SH-SY5Y (cell line): Measurements from ENCODE around the gene VAV2.

ENCODE experiments used
- GATA2 ChIP-seq: IDR thresholded peaks from 2 replicates; pipeline ENCODE4 v1.6.1; 2011; ENCODE audit warnings: mild to moderate bottlenecking, low read depth, low read length
- GATA3 ChIP-seq: IDR thresholded peaks from 2 replicates; pipeline ENCODE4 v1.6.1; 2011; ENCODE audit warnings: low read depth, mild to moderate bottlenecking, low read length, moderate library complexity

Gene VAV2

DNA sequence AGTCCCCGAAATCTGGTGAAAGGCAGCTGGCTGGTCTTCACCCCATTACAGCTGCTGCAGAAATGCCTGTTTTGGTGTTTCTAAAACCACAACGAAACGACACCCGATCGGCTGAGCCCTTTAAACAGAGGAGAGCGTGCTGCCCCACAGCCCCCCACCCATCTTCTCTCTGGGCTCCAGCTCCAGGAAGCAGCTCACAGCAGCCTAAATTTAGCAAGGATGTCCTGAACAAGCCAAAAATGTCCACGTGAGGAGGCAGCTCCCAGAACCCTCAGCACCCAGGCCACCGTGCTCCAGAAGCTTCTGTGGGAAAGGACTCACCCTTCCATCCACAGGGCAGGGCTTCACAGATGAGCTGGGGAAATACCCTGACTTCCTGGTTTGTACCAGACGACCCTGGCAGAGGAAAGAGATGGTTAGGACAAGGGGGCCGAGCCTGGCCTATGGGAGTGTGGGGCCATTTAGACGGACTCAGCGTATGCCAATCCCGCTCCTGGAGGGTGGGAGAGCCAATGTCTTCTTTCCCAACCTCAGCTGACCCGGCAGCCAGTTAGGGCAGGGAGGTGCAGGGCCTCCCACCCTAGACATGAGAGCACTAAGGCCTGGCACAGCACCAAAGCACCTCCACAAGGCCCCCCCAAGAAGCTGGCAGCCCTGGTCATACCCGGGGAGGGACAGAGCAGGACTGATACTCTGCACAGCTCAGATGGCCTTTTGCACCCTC lies 214.9 kb downstream of the VAV2 start:
- TF ChIP-seq GATA2 (no peak), GATA3 (no peak)

DNA sequence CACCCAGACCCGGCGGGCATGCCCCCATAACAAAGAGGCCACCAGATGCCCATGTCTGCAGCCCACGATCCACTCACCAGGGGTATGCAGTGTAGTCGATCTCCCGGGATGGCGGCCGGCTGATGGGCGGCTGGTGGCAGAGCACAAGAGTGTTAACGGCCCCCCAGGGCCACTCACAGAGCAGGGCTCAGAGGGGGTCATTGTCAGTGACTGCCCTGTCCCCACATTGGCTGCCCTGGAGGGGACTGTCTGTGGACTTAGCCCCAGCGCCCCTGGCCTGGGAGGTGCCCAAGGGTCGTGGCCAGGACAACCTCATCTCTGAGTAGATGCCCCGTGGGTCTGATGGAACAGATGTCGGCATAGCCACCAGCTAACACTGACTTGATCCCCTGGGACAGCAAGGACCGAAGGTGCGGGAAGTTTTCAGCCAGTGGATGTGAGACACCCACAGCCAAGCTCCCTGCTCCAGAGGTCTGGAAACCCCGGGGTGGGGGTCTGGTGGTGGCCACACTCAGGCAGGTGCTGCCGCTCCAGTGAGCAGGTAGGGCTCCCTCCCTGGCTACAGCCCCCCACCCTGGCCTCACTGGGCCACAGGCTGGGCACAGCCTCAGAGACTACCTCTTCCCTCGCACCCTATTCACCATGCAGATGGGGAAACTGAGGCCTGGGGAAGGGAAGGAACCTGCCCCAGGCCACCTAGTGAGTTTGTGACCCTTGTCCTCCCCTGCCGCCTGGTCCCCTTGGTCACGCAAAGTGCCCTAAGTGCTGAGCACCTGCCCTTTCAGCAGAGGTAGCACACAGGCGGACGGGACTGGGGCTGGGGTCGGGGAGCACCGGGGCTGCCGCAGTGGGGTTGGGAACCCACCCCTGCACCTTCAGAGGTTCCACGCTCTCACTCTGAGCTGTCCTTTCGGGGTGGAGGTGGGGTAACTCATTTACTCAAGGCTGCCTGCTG lies 215.9 kb downstream of the VAV2 start:
- TF ChIP-seq GATA3 (no peak), GATA2 (no peak)

DNA sequence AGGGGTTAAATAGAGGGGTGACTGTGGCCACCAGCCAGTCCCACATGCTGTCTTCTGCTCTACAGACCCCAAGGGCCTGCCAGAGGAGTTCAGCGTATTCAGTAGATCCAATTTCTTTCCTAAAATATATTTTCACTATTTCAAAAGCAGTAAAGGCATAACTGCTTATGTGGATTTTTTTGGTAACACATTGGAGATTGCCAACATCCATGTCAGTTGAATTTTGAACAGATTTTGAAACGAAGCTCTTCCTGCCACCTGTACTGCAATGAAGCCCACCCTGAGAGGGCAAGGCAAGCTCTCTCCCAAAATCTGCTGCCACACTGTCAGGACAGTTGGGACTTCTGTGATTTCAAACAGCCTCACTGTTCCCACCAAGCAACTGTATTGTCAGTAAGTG lies 216.8 kb downstream of the VAV2 start:
- no peak for TF ChIP-seq GATA3
- TF ChIP-seq GATA2, result no peak

DNA sequence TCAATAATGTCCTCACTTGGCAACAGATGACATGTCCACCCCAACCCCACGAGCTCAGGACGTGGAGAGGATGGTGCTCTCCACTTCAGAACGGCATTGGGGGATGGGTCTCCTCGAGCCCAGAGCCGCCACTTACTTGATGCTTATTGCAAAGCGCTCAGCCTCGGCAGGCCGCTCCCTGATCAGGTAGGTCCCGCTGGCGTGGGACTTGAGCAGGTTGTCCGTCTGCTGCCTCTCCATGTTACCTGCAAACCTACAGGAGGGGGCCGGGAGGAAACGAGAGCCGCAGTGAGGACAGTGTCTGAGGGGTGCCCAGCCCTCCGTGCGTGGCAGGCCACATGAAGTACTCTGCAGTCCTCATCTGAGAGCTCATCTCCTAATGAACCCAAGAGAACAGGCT lies 217.3 kb downstream of the VAV2 start:
- TF ChIP-seq GATA2, result no peak
- TF ChIP-seq GATA3, result no peak

DNA sequence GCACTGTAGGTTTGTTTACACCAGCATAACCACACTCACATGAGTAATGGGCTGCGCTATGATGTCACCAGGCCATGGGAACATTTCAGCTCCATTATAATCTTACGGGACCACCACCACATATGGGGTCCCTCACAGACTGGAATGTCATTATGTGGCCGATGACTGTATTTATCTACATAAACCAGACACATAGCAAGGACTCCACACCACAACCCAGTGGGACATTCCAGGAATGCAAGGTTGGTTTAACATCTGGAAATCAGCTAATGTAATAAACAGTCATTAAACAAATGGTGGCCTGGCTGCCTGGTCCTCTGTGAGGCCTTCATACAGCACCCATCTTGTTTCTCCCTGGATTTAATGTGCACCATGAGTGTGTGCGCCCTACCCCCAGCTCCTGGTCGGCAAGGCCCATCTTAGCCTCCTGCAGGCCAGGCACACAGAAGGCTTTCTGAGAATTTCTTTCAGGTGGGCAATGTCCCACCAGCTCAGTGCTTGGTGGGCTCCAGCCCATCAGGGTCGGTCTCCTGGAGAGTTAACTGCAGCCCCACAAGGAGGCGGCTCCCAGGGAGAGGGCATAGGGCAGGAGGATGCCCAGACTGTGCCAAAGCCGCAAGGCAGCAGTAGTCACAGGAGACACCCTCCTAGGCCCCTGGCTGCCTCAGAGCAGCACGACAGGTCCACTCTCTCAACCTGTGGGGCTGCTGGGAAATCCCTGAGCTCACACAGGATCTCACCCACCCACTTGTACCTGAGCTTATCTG lies 218.1 kb downstream of the VAV2 start:
- TF ChIP-seq GATA2, result no peak

DNA sequence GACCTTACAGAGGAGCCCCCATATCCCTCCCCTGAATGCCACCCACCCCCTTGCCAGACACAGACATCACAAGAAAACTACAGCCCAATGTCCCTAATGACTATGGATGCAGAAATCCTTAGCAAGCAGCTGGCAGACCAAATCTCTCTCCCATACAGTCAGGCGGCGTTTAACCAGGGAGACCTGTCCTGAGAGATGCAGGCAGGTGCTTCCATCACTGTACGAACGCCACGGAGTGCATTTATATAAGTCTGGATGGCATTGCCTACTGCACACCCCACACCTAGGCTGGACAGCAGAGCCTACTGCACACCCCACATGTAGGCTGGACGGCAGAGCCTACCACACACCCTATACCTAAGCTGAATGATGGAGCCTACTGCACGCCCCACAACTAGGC lies 219.5 kb downstream of the VAV2 start:
- TF ChIP-seq GATA2 (no peak), GATA3 (no peak)

DNA sequence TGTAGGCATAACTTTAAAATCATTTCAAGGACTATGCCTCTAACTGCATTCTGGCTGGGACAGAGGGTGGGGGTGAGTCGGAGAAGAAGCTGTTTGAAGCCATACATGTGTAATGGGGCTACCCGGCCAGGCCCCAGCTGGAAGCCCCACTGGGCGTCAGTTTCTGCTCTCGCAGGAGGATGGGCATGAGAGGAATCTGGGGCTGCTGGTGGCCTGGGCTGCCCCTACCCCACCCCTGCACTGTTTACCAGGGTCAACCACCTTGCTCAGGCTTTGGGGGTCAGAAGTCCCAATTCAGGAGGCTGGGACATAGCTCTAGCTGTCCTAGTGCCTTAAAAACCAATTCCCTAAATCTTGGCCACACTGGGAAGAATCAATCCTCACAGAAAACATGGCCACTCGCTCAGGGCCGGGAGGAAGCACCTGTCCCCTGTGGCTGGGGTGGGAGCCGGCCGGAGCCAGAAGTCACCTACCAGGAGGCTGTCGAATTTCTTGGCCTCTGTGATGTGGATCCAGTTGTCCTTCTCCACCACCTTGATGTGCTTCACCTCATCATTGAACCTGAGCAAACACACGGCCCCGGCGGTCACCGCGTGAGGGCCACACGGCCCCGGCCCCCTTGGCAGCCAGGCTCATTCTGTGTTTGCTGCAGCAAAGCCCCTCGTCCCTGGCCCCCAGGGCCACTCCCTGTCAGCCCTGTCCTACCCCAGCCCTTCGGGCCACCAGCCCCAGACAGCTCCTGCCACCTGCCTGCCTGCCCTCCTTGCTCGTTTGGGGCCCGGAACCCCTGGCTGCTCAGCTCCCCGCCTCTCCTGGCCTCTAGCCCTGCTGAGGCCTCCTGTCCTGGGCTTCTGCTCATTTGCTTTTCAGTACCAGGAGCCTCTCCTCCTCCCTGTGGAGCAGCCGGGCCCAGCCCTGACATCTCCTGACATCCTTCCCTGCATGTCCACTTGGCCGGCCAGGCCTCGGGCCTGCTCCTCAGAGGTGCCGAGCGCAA lies 220.3 kb downstream of the VAV2 start:
- no peak for TF ChIP-seq GATA2

DNA sequence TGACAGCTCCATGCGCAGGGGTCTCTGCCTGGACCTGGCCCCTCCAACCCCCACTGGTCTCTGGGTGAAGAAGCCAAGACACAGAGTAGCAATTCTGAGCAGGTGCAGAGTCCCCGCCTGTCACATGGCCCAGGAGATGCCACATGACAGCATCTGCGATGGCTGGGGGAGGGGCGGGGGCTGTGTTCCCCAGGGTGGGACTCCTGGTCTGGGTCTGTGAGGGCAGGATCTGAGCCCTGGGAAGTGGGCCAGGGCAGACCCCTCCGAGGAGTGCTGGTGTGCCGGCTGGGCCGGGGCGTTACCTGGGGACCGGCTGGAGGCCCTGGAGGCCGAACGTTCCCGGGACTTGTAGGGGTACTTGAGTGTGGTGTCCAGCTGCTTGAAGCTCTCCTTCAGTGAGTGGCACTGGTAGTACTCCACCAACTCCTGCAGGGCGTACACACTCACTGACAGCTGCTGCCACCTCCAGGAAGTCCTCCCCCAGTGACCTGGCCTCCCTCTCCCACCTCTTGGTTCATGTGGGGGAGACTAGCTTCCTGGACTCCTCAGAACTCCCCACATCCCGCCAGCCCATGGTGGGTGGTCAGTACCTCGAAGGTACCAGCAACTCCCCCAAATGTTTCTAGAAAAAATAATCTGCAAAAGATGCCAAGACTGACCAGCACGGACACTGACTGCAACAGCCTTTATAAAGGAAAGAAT lies 221.9 kb downstream of the VAV2 start:
- TF ChIP-seq GATA2 (no peak), GATA3 (no peak)

DNA sequence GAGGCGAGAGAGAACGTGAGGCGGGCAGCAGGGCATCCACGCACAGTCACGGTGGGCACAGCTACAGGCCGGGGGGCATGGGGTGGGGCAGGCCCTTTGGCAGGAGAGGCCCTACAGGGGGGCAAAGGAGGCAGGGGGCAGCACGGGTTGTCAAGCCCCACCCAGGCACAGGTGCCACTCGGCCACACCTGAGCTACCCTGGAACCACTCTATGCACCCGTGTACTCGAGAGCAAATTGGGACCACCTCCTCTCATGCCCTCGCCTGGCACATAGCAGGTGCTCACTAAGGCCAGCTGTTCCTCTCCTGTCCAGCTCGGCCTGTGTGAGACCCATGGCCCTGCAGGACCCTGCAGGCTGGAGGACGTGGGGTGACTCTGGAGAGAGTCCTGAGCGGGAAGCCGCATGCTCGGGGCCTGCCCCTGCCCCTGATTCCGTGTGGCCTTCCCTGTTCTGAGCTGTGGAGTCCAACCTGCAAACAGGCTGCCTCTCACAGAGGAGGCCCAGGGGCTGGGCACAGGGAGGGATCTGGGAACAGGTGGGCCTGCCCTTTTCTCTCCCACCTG lies 222.5 kb downstream of the VAV2 start:
- TF ChIP-seq GATA2 (no peak), GATA3 (no peak)

DNA sequence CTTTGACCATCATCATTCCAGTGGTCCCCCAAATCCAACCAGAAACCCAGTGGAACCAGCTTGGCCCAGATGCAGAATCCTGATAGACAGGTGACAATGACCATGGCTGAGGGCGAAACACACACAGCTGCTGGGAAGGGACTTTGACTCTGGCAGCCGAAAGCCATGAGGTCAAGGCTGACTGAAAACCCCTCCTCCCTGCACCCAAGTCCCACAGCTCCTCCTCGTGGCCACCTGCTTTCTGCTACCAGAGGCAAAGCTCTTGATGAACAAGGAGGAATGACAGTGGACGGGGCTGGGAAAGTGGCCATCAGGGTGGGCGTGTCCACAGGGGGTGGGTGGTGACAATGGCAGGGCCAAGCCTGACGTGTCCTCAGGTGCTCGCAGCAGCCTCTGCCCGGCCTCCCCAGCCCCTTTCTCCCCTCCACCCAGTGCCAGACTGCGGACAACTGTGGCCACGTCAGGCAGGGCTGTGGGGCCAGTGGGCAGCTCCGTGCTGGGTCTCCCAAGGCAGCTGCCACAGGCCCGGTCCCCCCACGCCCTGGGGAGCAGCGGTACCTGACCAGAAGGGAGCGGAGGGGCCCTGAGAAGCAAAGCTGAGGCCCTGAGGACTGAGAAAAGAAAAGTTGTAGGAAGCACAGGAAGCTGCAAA lies 223.1 kb downstream of the VAV2 start:
- no peak for TF ChIP-seq GATA2

DNA sequence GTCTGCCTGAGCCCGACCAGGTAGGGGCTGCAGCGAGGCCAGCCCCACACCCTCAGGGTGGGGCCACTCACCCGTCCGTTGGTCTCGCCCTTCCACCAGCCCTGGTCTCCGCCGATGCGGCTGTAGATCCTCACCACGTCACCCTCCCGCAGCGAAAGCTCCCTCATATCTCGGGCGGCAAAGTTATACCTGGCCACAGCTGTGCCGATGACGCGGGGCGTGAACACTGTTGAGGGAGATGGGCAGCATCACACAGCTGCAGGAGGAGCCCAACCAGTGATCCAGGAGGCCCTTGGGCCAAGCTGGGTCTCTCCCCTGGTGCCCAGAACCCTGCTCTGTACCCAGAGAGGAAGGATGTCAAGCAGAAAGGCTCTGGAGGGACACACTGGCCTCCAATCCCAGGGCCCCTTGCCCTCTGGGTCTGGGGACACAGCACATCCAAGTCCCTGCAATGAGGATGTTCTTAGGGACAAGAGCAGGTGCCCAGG lies 223.7 kb downstream of the VAV2 start:
- TF ChIP-seq GATA3 (no peak), GATA2 (no peak)

DNA sequence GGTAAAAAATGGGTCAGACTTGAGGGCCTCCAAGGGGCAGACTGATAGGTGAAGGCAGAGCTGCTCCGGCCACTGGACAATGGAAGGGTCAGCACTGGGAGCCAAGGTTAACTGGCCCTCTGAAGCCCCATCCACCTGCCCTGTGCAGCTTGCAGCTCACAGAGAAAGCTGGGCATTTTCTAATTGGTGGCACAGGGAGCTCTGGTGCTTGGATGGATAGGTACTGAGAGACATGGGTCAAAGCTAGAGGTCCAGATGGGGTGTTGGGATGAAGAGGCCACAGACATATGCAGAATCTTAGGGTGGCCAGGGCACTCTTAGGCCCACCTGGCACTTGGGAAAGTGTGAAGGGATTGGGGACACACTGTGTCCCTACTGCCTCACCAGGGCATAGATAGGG lies 224.5 kb downstream of the VAV2 start:
- TF ChIP-seq GATA3, result no peak
- TF ChIP-seq GATA2, result no peak

DNA sequence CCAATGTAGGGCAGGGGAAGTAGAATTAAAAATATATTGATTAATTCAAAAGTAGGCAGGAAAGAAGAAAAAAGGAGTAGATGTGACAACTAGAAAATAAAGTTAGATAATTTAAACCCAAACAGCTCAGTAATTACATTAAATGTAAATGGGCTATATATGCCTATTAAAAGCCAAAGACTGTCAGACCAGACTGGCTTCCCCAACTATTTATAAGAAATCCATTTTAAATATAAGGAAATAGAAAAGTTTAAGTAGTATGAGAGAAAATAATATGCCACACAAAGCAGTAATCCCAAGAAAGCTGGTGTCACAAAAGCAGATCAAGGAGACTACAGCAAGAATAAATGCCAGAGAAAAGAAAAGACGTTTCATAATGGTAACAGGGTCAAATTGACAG lies 225.1 kb downstream of the VAV2 start:
- no peak for TF ChIP-seq GATA3
- no peak for TF ChIP-seq GATA2
